K562 (cell line): ENCODE data around the gene SLC17A9. TPM values are rescaled to one million over a fixed set of nuclear protein-coding genes. Genes with fewer than 3 reads are reported as not detected.
A peak's percentile ranks its signal among the peaks of the same experiment; 100 is the strongest.

Experiments used
- ATAC-seq: fragments of 200-7000 bp; cut with Tn5 transposase; 3 replicates; pipeline ENCODE4 v1.9.1; 2020; ENCODE audit warnings: moderate library complexity
- BruUV-seq: library from RNA; stranded (reverse); fragments of 400-500 nt; replicated peaks from 2 replicates; lab custom pipeline; 2021; lab: Mats Ljungman, UMichigan
- CTCF ChIA-PET: fragments of 300-600 bp; formaldehyde crosslinking; extraction: SDS; loops from one replicate; lab custom pipeline; 2021; ENCODE audit warnings: low intra/inter-chr PET ratio; lab: Yijun Ruan, JAX
- POLR2A ChIA-PET: fragments of 300-600, 350-650 bp; sonication (Branson Sonifier 250); formaldehyde crosslinking; extraction: SDS; loops from one replicate; lab custom pipeline; 2021; ENCODE audit warnings: antibody characterized with exemption, inconsistent platforms; lab: Yijun Ruan, JAX
- DNase-seq, 4 experiments: peaks; one replicate each; pipeline versions ENCODE4 v3.0.0 to v3.0.0-alpha.2; 2011 to 2018; ENCODE audit warnings: low spot score in 3 of 4, mixed read lengths in 3 of 4; ENCODE audit errors: extremely low read depth in 1 of 4
- FAIRE-seq: peaks from 2 replicates; lab custom pipeline; 2011; peaks lifted over from hg19 to GRCh38; lab: Jason Lieb, UNC
- H2AFZ ChIP-seq: 2 replicates; pipeline ENCODE4 v1.6.0; 2011; ENCODE audit warnings: low read depth, low read length, control low read depth, inconsistent platforms
- H3K27ac ChIP-seq: fragments of 200-600 bp; 3 replicates; pipeline ENCODE4 v1.8.0; 2011; ENCODE audit warnings: low read depth, mild to moderate bottlenecking, control low read depth, inconsistent platforms, low read length, moderate library complexity, mixed read lengths; ENCODE audit errors: extremely low read depth
- H3K27me3 ChIP-seq, 2 experiments: fragments of 300-600 bp in 1 of 2; 2 replicates in 1 of 2; 3 replicates in 1 of 2; pipeline versions ENCODE4 v1.6.0 to v1.8.0; 2011; ENCODE audit warnings: inconsistent platforms in 2 of 2, low read length in 2 of 2, mild to moderate bottlenecking in 1 of 2, mixed read lengths in 1 of 2, moderate library complexity in 1 of 2; ENCODE audit not compliant: control insufficient read depth in 2 of 2, insufficient read depth in 2 of 2
- H3K36me3 ChIP-seq: fragments of 300-600 bp; 3 replicates; pipeline ENCODE4 v1.8.0; 2011; ENCODE audit warnings: mild to moderate bottlenecking, low read length, inconsistent platforms; ENCODE audit not compliant: control insufficient read depth, insufficient read depth
- H3K4me1 ChIP-seq, 2 experiments: fragments of 200-600 bp in 1 of 2; replicated peaks in 1 of 2; 2 replicates in 1 of 2; 3 replicates in 1 of 2; pipeline versions ENCODE4 v1.5.1 to v1.8.0; 2011; ENCODE audit warnings: inconsistent platforms in 2 of 2, low read length in 2 of 2, mild to moderate bottlenecking in 1 of 2, mixed read lengths in 1 of 2, moderate library complexity in 1 of 2; ENCODE audit not compliant: control insufficient read depth in 2 of 2, insufficient read depth in 2 of 2
- H3K4me2 ChIP-seq: 2 replicates; pipeline ENCODE4 v1.6.1; 2011; ENCODE audit warnings: low read length, control low read depth, inconsistent platforms, mixed read lengths; ENCODE audit not compliant: insufficient read depth
- H3K4me3 ChIP-seq: fragments of 200-600 bp; sonication (generic), shearing (Covaris generic); 2 replicates; pipeline ENCODE4 v1.5.1; 2016; ENCODE audit warnings: control low read depth, inconsistent platforms
- H3K79me2 ChIP-seq: fragments of 200-600 bp; 3 replicates; pipeline ENCODE4 v1.8.0; 2011; ENCODE audit warnings: low read length, inconsistent platforms; ENCODE audit not compliant: control insufficient read depth, insufficient read depth
- H3K9ac ChIP-seq, 2 experiments: 2 replicates each; pipeline versions ENCODE4 v1.6.0 to v1.6.1; 2011; ENCODE audit warnings: low read depth in 2 of 2, low read length in 2 of 2, control low read depth in 1 of 2, inconsistent platforms in 1 of 2, mild to moderate bottlenecking in 1 of 2, mixed read lengths in 1 of 2; ENCODE audit not compliant: insufficient read depth in 1 of 2
- H3K9me1 ChIP-seq: one replicate; pipeline ENCODE4 v1.6.0; 2011; ENCODE audit warnings: inconsistent platforms, mild to moderate bottlenecking, low read length, moderate library complexity; ENCODE audit not compliant: control insufficient read depth, insufficient read depth
- H3K9me3 ChIP-seq: replicated peaks from 2 replicates; pipeline ENCODE4 v1.5.1; 2011; ENCODE audit warnings: low read depth, low read length, inconsistent platforms; ENCODE audit not compliant: control insufficient read depth, insufficient read depth
- H4K20me1 ChIP-seq: replicated peaks from 2 replicates; pipeline ENCODE4 v1.6.1; 2011; ENCODE audit warnings: low read length, inconsistent platforms, mixed read lengths; ENCODE audit not compliant: control insufficient read depth, insufficient read depth
- DNMT1 ChIP-seq: fragments of 450-650 bp; IDR thresholded peaks from 2 replicates; pipeline ENCODE4 v1.6.1; 2016; ENCODE audit warnings: antibody characterized with exemption, mild to moderate bottlenecking
- ETV1 ChIP-seq: fragments of 450-650 bp; conservative IDR thresholded peaks from 2 replicates; pipeline ENCODE4 v1.6.1; 2016; ENCODE audit warnings: missing genetic modification characterization, control low read depth, low read depth, missing compliant biosample characterization
- EZH2 ChIP-seq: IDR thresholded peaks from 2 replicates; pipeline ENCODE4 v1.6.1; 2012; ENCODE audit warnings: low read depth, mild to moderate bottlenecking, inconsistent platforms, low read length, borderline replicate concordance
- GABPA ChIP-seq: fragments of 200-800 bp; sonication (Bioruptor generic); conservative IDR thresholded peaks from 2 replicates; pipeline ENCODE4 v1.6.1; 2016; ENCODE audit warnings: low read depth, missing genetic modification characterization, missing compliant biosample characterization
- NCOA6 ChIP-seq: fragments of 450-650 bp; IDR thresholded peaks from 2 replicates; pipeline ENCODE4 v1.6.1; 2017; ENCODE audit warnings: mild to moderate bottlenecking
- POU5F1 ChIP-seq: fragments of 150-350 bp; IDR thresholded peaks from 2 replicates; pipeline ENCODE4 v1.6.1; 2014; ENCODE audit warnings: borderline replicate concordance, low read length, low read depth, mild to moderate bottlenecking; ENCODE audit not compliant: partially characterized antibody
- SAFB ChIP-seq: fragments of 200-400 bp; formaldehyde crosslinking; IDR thresholded peaks from 2 replicates; pipeline ENCODE4 v1.6.1; 2017; ENCODE audit warnings: low read depth, low read length, borderline replicate concordance
- TEAD1 ChIP-seq, 2 experiments: fragments of 450-650 bp in 1 of 2; sonication (generic) in 1 of 2; formaldehyde crosslinking; IDR thresholded peaks; 2 replicates each; pipeline versions ENCODE4 v1.4.0 to v1.8.0; 2020 to 2022; ENCODE audit warnings: mild to moderate bottlenecking in 2 of 2, missing genetic modification reagents in 1 of 2
- ZNF589 ChIP-seq: fragments of 200-800 bp; sonication (Bioruptor generic); IDR thresholded peaks from 2 replicates; pipeline ENCODE4 v1.6.1; 2016; ENCODE audit warnings: low read depth, missing genetic modification characterization, missing compliant biosample characterization
- WGBS: fragments of 100-300 bp; shearing (Covaris generic); methylation state at CpG from one replicate; pipeline ENCODE4 v1.1.6; 2016; ENCODE audit warnings: low coverage, mixed read lengths; ENCODE audit not compliant: insufficient coverage; ENCODE audit errors: missing lambda C conversion rate; 5-methylcytosine and 5-hydroxymethylcytosine counted together
- in situ Hi-C: fragments of 300-500 bp; cut with MboI; formaldehyde crosslinking; loops from 4 replicates; pipeline ENCODE4 v1.15.0; 2018; ENCODE audit warnings: inconsistent platforms, mixed read lengths
- intact Hi-C: fragments of 100-400 bp; cut with micrococcal nuclease; formaldehyde crosslinking; loops from 2 replicates; pipeline ENCODE4 v1.14.2; 2022
- polyA plus RNA-seq, 8 experiments: library from polyadenylated mRNA; depleted of rRNA in 4 of 8; stranded (reverse) in 5 of 8; unstranded in 3 of 8; fragments of >200 nt; fragmentation: Nextera tagmentation in 2 of 8; fragmentation: Illumina TruSeq in 1 of 8; extraction: Ambion mirVana in 2 of 8; extraction: Trizol in 1 of 8; gene quantifications; 2 replicates each; pipeline versions ENCODE4 v1.2.1 to v1.2.3, GENCODE V29; 2011 to 2014; ENCODE audit warnings: inconsistent platforms in 1 of 8, missing spikeins in 1 of 8
- total RNA-seq, 7 experiments: library from RNA; depleted of rRNA in 6 of 7; stranded (reverse); fragments of >200 nt in 6 of 7; fragmentation: Illumina TruSeq in 2 of 7; extraction: Trizol in 2 of 7; gene quantifications; 2 replicates each; pipeline versions ENCODE4 v1.2.1 to v1.2.3, GENCODE V29; 2011 to 2021; ENCODE audit warnings: low replicate concordance in 1 of 7
- TF ChIP-seq, protein P1 (sequence below): sonication (generic); formaldehyde crosslinking; IDR thresholded peaks from 2 replicates; pipeline ENCODE4 v1.8.0; 2022; ENCODE audit warnings: missing genetic modification reagents, mild to moderate bottlenecking, moderate library complexity, borderline replicate concordance
- TF ChIP-seq, protein P2 (sequence below): fragments of 450-650 bp; IDR thresholded peaks from 2 replicates; pipeline ENCODE4 v1.6.1; 2016
- TF ChIP-seq, protein P3 (sequence below): IDR thresholded peaks from 2 replicates; pipeline ENCODE4 v1.6.1; 2011; ENCODE audit warnings: borderline replicate concordance, low read depth, mild to moderate bottlenecking, moderate library complexity, low read length; ENCODE audit not compliant: insufficient read depth, poor library complexity, severe bottlenecking
- TF ChIP-seq, protein P4 (sequence below): fragments of 450-650 bp; IDR thresholded peaks from 2 replicates; pipeline ENCODE4 v1.6.1; 2017; ENCODE audit warnings: antibody characterized with exemption

The SLC17A9 gene
- total and polyA plus RNA-seq, 9 of the 15 experiments (the other 6 are each of a cell fraction or from before 2014, with no cell fraction given), result 0.04 to 0.31 TPM; not detected in 7

DNA sequence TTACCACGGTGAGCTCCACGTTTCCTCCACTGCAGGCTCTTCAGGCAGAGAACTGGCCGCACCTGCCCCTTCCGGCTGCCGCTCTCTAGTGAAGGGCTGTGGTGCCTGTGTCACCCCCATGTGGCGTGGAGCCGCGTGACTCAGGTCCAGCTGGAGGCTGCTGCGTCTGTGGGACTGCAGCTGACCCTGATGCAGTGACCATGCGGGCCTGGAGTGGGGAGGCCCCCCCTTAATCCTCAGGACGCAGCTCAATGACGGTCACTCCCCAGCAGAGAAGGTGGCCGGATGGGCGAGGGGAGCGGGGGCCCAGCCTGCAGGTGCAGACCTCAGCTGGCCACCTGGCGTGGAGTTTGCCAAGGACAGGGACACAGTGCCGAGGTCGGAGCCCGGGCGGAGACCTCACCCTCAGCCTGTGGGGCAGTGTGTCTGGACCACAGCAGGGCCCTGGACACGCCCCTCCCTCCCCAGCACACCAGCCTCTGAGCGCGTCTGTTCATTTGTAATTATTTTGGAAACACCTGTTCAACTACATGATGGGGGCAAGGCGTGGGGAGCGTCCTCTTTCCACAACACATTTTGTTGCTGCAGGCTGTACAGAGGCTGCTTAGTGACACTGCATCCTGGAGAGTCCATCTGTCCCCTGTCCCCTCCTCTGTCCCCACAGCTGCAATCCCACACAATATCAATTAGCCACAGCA lies 43.5 kb downstream of the SLC17A9 start:
- 4% methylated on average over 25 of the region's 25 CpGs for WGBS
- peaks cover 62 to 87% of the 10 kb centered on the region in 2 experiments for H3K27me3 ChIP-seq
- CTCF ChIA-PET, result no interaction called here
- TF ChIP-seq, protein P1, sequence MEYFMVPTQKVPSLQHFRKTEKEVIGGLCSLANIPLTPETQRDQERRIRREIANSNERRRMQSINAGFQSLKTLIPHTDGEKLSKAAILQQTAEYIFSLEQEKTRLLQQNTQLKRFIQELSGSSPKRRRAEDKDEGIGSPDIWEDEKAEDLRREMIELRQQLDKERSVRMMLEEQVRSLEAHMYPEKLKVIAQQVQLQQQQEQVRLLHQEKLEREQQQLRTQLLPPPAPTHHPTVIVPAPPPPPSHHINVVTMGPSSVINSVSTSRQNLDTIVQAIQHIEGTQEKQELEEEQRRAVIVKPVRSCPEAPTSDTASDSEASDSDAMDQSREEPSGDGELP (CRISPR knock-in tag), result peak; percentile 84
- TF ChIP-seq EZH2, result no peak
- no peak for TF ChIP-seq TEAD1 (CRISPR knock-in tag; IDR thresholded peaks at IDR 0.05)
- TF ChIP-seq, protein P2, sequence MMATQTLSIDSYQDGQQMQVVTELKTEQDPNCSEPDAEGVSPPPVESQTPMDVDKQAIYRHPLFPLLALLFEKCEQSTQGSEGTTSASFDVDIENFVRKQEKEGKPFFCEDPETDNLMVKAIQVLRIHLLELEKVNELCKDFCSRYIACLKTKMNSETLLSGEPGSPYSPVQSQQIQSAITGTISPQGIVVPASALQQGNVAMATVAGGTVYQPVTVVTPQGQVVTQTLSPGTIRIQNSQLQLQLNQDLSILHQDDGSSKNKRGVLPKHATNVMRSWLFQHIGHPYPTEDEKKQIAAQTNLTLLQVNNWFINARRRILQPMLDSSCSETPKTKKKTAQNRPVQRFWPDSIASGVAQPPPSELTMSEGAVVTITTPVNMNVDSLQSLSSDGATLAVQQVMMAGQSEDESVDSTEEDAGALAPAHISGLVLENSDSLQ, result no peak
- TF ChIP-seq DNMT1, result no peak
- peak; percentile 18; the same call in 1 of the 2 replicates for TF ChIP-seq GABPA
- no peak for TF ChIP-seq POU5F1
- TF ChIP-seq ETV1 (tag), result 0 out of 2 replicates have a peak, but pooled peaks have one; percentile 17
- no peak for TF ChIP-seq NCOA6
- TF ChIP-seq ZNF589 (CRISPR knock-in tag), result no peak
- TF ChIP-seq SAFB, result peak; percentile 64; the same call in 1 of the 2 replicates
- TF ChIP-seq, protein P3, sequence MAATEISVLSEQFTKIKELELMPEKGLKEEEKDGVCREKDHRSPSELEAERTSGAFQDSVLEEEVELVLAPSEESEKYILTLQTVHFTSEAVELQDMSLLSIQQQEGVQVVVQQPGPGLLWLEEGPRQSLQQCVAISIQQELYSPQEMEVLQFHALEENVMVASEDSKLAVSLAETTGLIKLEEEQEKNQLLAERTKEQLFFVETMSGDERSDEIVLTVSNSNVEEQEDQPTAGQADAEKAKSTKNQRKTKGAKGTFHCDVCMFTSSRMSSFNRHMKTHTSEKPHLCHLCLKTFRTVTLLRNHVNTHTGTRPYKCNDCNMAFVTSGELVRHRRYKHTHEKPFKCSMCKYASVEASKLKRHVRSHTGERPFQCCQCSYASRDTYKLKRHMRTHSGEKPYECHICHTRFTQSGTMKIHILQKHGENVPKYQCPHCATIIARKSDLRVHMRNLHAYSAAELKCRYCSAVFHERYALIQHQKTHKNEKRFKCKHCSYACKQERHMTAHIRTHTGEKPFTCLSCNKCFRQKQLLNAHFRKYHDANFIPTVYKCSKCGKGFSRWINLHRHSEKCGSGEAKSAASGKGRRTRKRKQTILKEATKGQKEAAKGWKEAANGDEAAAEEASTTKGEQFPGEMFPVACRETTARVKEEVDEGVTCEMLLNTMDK, result peak; percentile 15
- TF ChIP-seq, protein P4, sequence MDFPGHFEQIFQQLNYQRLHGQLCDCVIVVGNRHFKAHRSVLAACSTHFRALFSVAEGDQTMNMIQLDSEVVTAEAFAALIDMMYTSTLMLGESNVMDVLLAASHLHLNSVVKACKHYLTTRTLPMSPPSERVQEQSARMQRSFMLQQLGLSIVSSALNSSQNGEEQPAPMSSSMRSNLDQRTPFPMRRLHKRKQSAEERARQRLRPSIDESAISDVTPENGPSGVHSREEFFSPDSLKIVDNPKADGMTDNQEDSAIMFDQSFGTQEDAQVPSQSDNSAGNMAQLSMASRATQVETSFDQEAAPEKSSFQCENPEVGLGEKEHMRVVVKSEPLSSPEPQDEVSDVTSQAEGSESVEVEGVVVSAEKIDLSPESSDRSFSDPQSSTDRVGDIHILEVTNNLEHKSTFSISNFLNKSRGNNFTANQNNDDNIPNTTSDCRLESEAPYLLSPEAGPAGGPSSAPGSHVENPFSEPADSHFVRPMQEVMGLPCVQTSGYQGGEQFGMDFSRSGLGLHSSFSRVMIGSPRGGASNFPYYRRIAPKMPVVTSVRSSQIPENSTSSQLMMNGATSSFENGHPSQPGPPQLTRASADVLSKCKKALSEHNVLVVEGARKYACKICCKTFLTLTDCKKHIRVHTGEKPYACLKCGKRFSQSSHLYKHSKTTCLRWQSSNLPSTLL, result no peak

More for the DNA sequence above, 43.5 kb downstream of the SLC17A9 start:
- Histone ChIP-seq H4K20me1 (peaks cover 19% of the 10 kb centered on the region), H3K79me2 (no peaks in the 10 kb centered on the region), H3K4me3 (no peak overlapping the region), H3K27ac (no peak overlapping the region), H3K9me1 (no peaks in the 10 kb centered on the region), H3K36me3 (no peaks in the 10 kb centered on the region), H3K9me3 (no peaks in the 10 kb centered on the region), H3K4me2 (no peak overlapping the region), H2AFZ (no peak overlapping the region), H3K9ac (no peak overlapping the region), H3K4me1 (peaks cover 0 to 12% of the 10 kb centered on the region in 2 experiments; a peak in 2 of 5 replicates)
- BruUV-seq, result no TSS peak
- DNase-seq (no peak), ATAC-seq (peak; percentile 51; the same call in 2 of the 3 replicates), FAIRE-seq (no peak)
- in situ Hi-C loops (no loop called here), intact Hi-C loops (no loop called here)
- POLR2A ChIA-PET, result interaction anchor here (0.7 kb wide), 1 partner anchor 61 kb away, joined by 3 read pairs; no protein-coding TSS in a partner anchor
